Central memory CD8-positive, alpha-beta T cell (primary cell): ENCODE measurements around the gene GHRL.

Experiments
- ATAC-seq: fragments of 150-1000 bp; cut with Tn5 transposase; replicated peaks from 2 replicates; pipeline ENCODE4 v1.10.0; 2022; ENCODE audit warnings: mild to moderate bottlenecking, moderate FRiP score, moderate number of reproducible peaks; ENCODE audit not compliant: poor library complexity, severe bottlenecking; ENCODE audit errors: extremely low read depth
- DNase-seq, 2 donors: peaks; one replicate each; pipeline ENCODE4 v3.0.0; 2021; ENCODE audit warnings: low spot score in 2 of 2
- H3K27ac Mint-ChIP-seq: one replicate; pipeline ENCODE4 v1.8.0; 2022; ENCODE audit warnings: low read depth, mild to moderate bottlenecking, moderate library complexity, mixed read lengths
- H3K27me3 Mint-ChIP-seq: one replicate; pipeline ENCODE4 v1.8.0; 2022; ENCODE audit warnings: mixed read lengths
- H3K36me3 Mint-ChIP-seq: one replicate; pipeline ENCODE4 v1.8.0; 2022; ENCODE audit warnings: mild to moderate bottlenecking, moderate library complexity, mixed read lengths; ENCODE audit not compliant: insufficient read depth
- H3K4me1 Mint-ChIP-seq: one replicate; pipeline ENCODE4 v1.8.0; 2022; ENCODE audit warnings: mixed read lengths
- H3K4me3 Mint-ChIP-seq: one replicate; pipeline ENCODE4 v1.8.0; 2022; ENCODE audit warnings: mild to moderate bottlenecking, moderate library complexity, mixed read lengths
- H3K9me3 Mint-ChIP-seq: one replicate; pipeline ENCODE4 v1.8.0; 2022; ENCODE audit warnings: mixed read lengths

The GHRL gene

GRCh38 chr3:10259036-10259435 lies 33.7 kb downstream of the GHRL start:
- Mint-ChIP-seq H3K4me1 (peaks cover 78% of the 10 kb centered on the region), H3K9me3 (no peaks in the 10 kb centered on the region), H3K36me3 (peaks cover 67% of the 10 kb centered on the region), H3K27me3 (no peaks in the 10 kb centered on the region), H3K27ac (no peak overlapping the region), H3K4me3 (no peak overlapping the region)
- no peak for ATAC-seq
- no peak for DNase-seq

GRCh38 chr3:10255835-10256234 lies 36.9 kb downstream of the GHRL start:
- H3K27ac Mint-ChIP-seq: peak overlapping the region; percentile 70
- no peaks in the 10 kb centered on the region for H3K27me3 Mint-ChIP-seq
- no peak for ATAC-seq
- H3K4me1 Mint-ChIP-seq: peaks cover 75% of the 10 kb centered on the region
- H3K9me3 Mint-ChIP-seq: no peaks in the 10 kb centered on the region
- H3K36me3 Mint-ChIP-seq: peaks cover 48% of the 10 kb centered on the region
- no peak overlapping the region for H3K4me3 Mint-ChIP-seq
- no peak for DNase-seq

- peaks cover 39% of the 10 kb centered on the region for H3K36me3 Mint-ChIP-seq
- H3K4me1 Mint-ChIP-seq: peaks cover 77% of the 10 kb centered on the region
- ATAC-seq (no peak), DNase-seq (no peak)
- no peaks in the 10 kb centered on the region for H3K9me3 Mint-ChIP-seq
- no peak overlapping the region for H3K27ac Mint-ChIP-seq
- peak overlapping the region; percentile 12 for H3K4me3 Mint-ChIP-seq
- no peaks in the 10 kb centered on the region for H3K27me3 Mint-ChIP-seq
Observed at GRCh38 chr3:10253731-10254130, 39.0 kb downstream of the GHRL start.

- Mint-ChIP-seq H3K4me1 (peaks cover 77% of the 10 kb centered on the region), H3K4me3 (peak overlapping the region; percentile 98), H3K27me3 (no peaks in the 10 kb centered on the region), H3K9me3 (no peaks in the 10 kb centered on the region), H3K36me3 (peaks cover 32% of the 10 kb centered on the region), H3K27ac (peak overlapping the region; percentile 92)
- no peak for ATAC-seq
- no peak for DNase-seq
Observed at GRCh38 chr3:10251006-10251405, 41.7 kb downstream of the GHRL start.

- Mint-ChIP-seq H3K4me1 (peaks cover 67% of the 10 kb centered on the region), H3K27ac (peak overlapping the region; percentile 92), H3K4me3 (peak overlapping the region; percentile 98), H3K36me3 (peaks cover 27% of the 10 kb centered on the region), H3K9me3 (peaks cover 5% of the 10 kb centered on the region), H3K27me3 (no peaks in the 10 kb centered on the region)
- ATAC-seq (no peak), DNase-seq (no peak)
Observed at GRCh38 chr3:10249833-10250232, 42.9 kb downstream of the GHRL start.

- Mint-ChIP-seq H3K9me3 (peaks cover 5% of the 10 kb centered on the region), H3K4me3 (peak overlapping the region; percentile 98), H3K36me3 (peaks cover 23% of the 10 kb centered on the region), H3K4me1 (peaks cover 60% of the 10 kb centered on the region), H3K27me3 (no peaks in the 10 kb centered on the region), H3K27ac (peak overlapping the region; percentile 92)
- ATAC-seq: no peak
- no peak for DNase-seq
Observed at GRCh38 chr3:10248984-10249748, 43.6 kb downstream of the GHRL start.

- Mint-ChIP-seq H3K4me1 (peaks cover 52% of the 10 kb centered on the region), H3K4me3 (peak within 1 kb of the TSS; percentile 98), H3K27ac (peak within 1 kb of the TSS; percentile 92), H3K27me3 (no peaks in the 10 kb centered on the region), H3K9me3 (peaks cover 5% of the 10 kb centered on the region), H3K36me3 (peaks cover 21% of the 10 kb centered on the region)
- ATAC-seq (peak; percentile 94), DNase-seq (peak; percentile 71 to 82)
Observed at GRCh38 chr3:10248184-10248983, 44.4 kb downstream of the GHRL start, which contains the start of gene TATDN2. TATDN2 (plus strand) TSS chr3:10248459; CDS start chr3:10249201, 742 bp downstream.

- Mint-ChIP-seq H3K4me3 (peak overlapping the region; percentile 98), H3K27ac (peak overlapping the region; percentile 92), H3K9me3 (peaks cover 5% of the 10 kb centered on the region), H3K36me3 (peaks cover 15% of the 10 kb centered on the region), H3K27me3 (no peaks in the 10 kb centered on the region), H3K4me1 (peaks cover 52% of the 10 kb centered on the region)
- no peak for ATAC-seq
- DNase-seq: no peak
Observed at GRCh38 chr3:10247679-10248183, 45.0 kb downstream of the GHRL start.

GRCh38 chr3:10245081-10245712 lies 47.5 kb downstream of the GHRL start:
- Mint-ChIP-seq H3K27ac (no peak overlapping the region), H3K4me3 (no peak overlapping the region), H3K27me3 (no peaks in the 10 kb centered on the region), H3K4me1 (peaks cover 44% of the 10 kb centered on the region), H3K36me3 (peaks cover 16% of the 10 kb centered on the region), H3K9me3 (peaks cover 5% of the 10 kb centered on the region)
- no peak for DNase-seq
- ATAC-seq: no peak

- peaks cover 22% of the 10 kb centered on the region for H3K36me3 Mint-ChIP-seq
- no peaks in the 10 kb centered on the region for H3K27me3 Mint-ChIP-seq
- DNase-seq (no peak), ATAC-seq (no peak)
- peaks cover 5% of the 10 kb centered on the region for H3K9me3 Mint-ChIP-seq
- no peak overlapping the region for H3K27ac Mint-ChIP-seq
- no peak overlapping the region for H3K4me3 Mint-ChIP-seq
- H3K4me1 Mint-ChIP-seq: peaks cover 40% of the 10 kb centered on the region
Observed at GRCh38 chr3:10244009-10244408, 48.7 kb downstream of the GHRL start.

GRCh38 chr3:10242182-10243065 lies 50.3 kb downstream of the GHRL start:
- H3K4me3 Mint-ChIP-seq: peak overlapping the region; percentile 69
- ATAC-seq (peak; percentile 99), DNase-seq (peak; percentile 32 to 50)
- H3K27ac Mint-ChIP-seq: peak overlapping the region; percentile 67
- peaks cover 16% of the 10 kb centered on the region for H3K36me3 Mint-ChIP-seq
- peaks cover 42% of the 10 kb centered on the region for H3K4me1 Mint-ChIP-seq
- H3K9me3 Mint-ChIP-seq: peaks cover 5% of the 10 kb centered on the region
- no peaks in the 10 kb centered on the region for H3K27me3 Mint-ChIP-seq
